Measurements from ENCODE around the gene SLC10A6. TPM values are rescaled to one million over a fixed set of nuclear protein-coding genes. Genes with fewer than 3 reads are reported as not detected.

Gene SLC10A6
- total RNA-seq, 8 experiments from 2014 or later, result 0.11 to 0.93 (median 0.19) TPM; not detected in 5

DNA sequence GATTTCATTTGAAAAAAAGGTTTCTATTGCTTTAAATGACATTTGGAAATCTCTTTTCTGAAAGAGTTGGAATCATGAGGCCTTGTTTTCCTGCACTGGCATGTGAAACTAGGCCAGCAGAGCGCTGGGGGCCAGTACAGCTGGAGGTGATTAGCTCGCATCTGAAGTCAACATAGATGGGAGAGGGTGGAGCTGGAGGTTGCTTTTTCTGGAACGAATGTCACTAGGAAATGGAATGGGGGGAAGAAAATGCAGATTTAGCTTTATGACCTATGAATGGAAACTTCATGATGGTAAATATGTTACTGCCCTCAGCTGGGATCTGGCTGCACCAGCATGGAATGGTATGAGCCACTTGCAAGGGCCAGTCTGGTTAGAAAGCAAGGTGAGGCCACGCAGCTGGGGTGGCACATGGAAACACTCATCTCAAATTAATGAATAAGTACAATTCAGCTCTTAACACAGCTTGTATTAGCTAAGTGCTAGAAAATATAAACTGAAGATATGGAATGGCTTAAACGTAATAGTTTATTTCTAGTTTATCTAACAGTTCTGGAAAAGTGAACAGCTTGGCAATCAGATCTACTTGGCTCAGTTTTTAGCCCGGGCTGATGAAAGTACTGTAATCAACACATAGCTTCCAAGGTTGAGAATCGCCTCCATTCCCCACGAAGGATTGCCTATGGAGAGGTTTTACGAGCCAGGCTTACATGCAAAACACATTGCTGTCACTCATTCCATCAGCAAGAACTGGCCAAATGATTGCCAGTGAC lies 32.5 kb downstream of the SLC10A6 start:
- Histone ChIP-seq H3K4me3 (no peak overlapping the region), H3K27ac (no peak overlapping the region), H3K4me1 (replicated peaks in 1 of 2) (no peaks in the 10 kb centered on the region)
- peak in 3 of 8 experiments; percentile 97 to 98 (median 98) for ATAC-seq (replicated peaks in 6 of 8)
- WGBS, 10 experiments, result 6 to 100% (median 88%) methylated on average over 2 to 9 of the region's 9 CpGs; no CpG with 5 or more reads in 1 of the 10 experiments
- in situ Hi-C loops (cut with MboI; ENCODE audit: low pct_unique_long_range_greater_than_20kb in 2 of 9, low sequenced_read_pairs in 9 of 9, unreplicated experiment in 9 of 9), result no loop called here

DNA sequence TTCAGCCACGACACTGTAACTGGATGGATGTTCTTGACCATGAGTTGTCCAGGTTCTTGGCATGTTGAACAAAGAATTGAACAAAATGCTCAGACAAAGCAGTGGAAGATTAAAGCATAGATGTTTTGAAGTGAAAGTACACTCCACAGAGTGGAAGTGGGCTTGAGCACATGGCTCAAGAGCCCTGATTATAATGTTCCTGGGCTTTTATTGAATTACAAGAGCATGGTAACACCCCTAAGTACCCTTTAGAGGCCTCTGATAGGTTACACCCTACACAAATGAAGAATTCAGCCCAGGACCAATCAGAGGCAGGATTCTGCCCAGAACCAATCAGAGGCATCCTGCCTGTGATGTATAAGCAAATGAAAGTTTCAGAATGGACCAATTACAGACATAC lies 33.5 kb downstream of the SLC10A6 start:
- Histone ChIP-seq H3K4me3 (no peak overlapping the region), H3K27ac (no peak overlapping the region), H3K4me1 (replicated peaks in 1 of 2) (no peaks in the 10 kb centered on the region)
- no peak for ATAC-seq (replicated peaks in 6 of 8)
- 75 to 100% (median 100%) methylated on average over 1 of the region's 1 CpG; no CpG with 5 or more reads in 7 of the 10 experiments for WGBS, 10 experiments
- in situ Hi-C loops (cut with MboI; ENCODE audit: low pct_unique_long_range_greater_than_20kb in 2 of 9, low sequenced_read_pairs in 9 of 9, unreplicated experiment in 9 of 9), result no loop called here

DNA sequence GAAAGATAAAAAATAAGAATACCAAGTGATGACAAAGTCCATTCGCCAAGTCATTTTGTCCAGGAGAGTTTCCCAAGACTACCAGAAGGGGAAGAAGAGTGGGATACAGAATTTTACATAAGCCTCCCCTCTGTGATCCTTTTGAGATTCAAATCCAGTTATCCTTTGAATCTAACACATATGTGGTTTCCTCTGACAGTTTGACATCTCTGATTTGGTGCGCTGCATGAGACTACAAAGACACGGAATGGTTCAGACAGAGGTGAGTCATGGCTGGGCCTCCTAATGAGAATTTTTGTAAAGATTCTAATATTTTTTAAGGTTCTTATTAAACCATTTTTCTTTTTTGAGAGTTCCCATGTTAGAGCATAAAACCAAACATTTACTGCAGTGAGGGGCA lies 38.3 kb downstream of the SLC10A6 start:
- Histone ChIP-seq H3K4me3 (no peak overlapping the region), H3K4me1 (replicated peaks in 1 of 2) (no peaks in the 10 kb centered on the region), H3K27ac (no peak overlapping the region)
- in situ Hi-C loops (cut with MboI; ENCODE audit: low pct_unique_long_range_greater_than_20kb in 2 of 9, low sequenced_read_pairs in 9 of 9, unreplicated experiment in 9 of 9), result no loop called here
- WGBS, 10 experiments, result 52 to 100% (median 90%) methylated on average over 1 to 3 of the region's 3 CpGs; no CpG with 5 or more reads in 1 of the 10 experiments
- no peak for ATAC-seq (replicated peaks in 6 of 8)

DNA sequence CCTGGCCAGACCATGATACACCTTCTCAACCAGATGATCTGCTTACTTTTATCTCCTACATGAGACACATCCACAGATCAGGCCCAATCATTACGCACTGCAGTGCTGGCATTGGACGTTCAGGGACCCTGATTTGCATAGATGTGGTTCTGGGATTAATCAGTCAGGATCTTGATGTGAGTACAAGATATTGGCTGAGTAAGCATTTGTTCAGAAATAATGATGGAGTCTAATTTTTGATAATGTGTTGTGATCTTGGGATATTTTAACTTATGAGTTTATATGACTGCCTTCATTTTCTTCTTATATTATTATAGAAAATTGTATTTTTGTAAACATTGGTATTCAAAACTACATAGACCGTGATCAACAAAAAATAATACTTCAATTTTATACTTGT lies 39.4 kb downstream of the SLC10A6 start:
- in situ Hi-C loops (cut with MboI; ENCODE audit: low pct_unique_long_range_greater_than_20kb in 2 of 9, low sequenced_read_pairs in 9 of 9, unreplicated experiment in 9 of 9), result no loop called here
- 67 to 100% (median 93%) methylated on average over 1 to 3 of the region's 3 CpGs for WGBS, 10 experiments

DNA sequence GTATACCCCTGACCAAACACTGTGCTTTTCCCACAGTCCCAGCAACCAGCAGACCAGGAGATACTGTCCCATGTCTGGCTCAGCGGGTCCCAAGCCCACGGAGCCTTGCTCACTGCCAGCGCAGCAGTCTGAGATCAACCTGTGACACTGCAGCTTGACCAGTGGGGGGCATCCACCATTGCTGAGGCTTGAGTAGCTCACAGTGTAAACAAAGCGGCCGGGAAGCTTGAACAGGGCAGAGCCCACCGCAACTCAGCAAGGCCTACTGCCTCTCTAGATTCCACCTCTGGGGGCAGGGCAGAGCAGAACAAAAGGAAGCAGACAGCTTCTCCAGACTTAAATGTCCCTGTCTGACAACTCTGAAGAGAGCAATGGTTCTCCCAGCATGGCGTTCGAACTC lies 58.1 kb downstream of the SLC10A6 start:
- H3K4me3 ChIP-seq, result no peak overlapping the region
- no peak overlapping the region for H3K27ac ChIP-seq
- no peaks in the 10 kb centered on the region for H3K4me1 ChIP-seq (replicated peaks in 1 of 2)
- ATAC-seq (replicated peaks in 6 of 8), result no peak
- in situ Hi-C loops (cut with MboI; ENCODE audit: low pct_unique_long_range_greater_than_20kb in 2 of 9, low sequenced_read_pairs in 9 of 9, unreplicated experiment in 9 of 9), result no loop called here
- 90 to 100% (median 96%) methylated on average over 1 to 5 of the region's 8 CpGs; no CpG with 5 or more reads in 6 of the 10 experiments for WGBS, 10 experiments

More for the DNA sequence above, 39.4 kb downstream of the SLC10A6 start:
- no peak overlapping the region for H3K27ac ChIP-seq
- ATAC-seq (replicated peaks in 6 of 8), result no peak
- H3K4me1 ChIP-seq (replicated peaks in 1 of 2), result no peaks in the 10 kb centered on the region
- no peak overlapping the region for H3K4me3 ChIP-seq

DNA sequence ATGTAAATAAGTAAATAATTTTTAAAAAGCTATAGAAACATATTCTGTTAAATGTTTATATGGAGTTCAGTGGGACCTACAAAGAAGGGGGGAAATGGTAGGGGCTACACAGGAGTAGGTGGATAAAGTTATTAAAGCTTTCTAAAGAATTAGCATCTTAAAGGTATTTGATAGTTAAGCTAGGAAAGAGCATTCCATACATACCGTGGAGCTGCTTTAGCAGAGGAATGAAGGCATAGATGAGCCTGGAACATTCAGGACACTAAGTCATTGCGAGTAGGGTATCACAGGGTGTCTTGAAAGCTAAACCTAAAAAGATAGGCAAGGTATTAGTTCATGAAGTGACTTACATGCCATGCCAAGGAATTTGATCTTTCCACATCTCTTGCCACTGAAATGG lies 60.4 kb downstream of the SLC10A6 start:
- H3K4me1 ChIP-seq (replicated peaks in 1 of 2), result no peaks in the 10 kb centered on the region
- no peak overlapping the region for H3K27ac ChIP-seq
- WGBS, 10 experiments, result 77 to 100% (median 100%) methylated on average over 1 to 2 of the region's 2 CpGs
- no peak overlapping the region for H3K4me3 ChIP-seq
- no peak for ATAC-seq (replicated peaks in 6 of 8)
- in situ Hi-C loops (cut with MboI; ENCODE audit: low pct_unique_long_range_greater_than_20kb in 2 of 9, low sequenced_read_pairs in 9 of 9, unreplicated experiment in 9 of 9), result no loop called here

DNA sequence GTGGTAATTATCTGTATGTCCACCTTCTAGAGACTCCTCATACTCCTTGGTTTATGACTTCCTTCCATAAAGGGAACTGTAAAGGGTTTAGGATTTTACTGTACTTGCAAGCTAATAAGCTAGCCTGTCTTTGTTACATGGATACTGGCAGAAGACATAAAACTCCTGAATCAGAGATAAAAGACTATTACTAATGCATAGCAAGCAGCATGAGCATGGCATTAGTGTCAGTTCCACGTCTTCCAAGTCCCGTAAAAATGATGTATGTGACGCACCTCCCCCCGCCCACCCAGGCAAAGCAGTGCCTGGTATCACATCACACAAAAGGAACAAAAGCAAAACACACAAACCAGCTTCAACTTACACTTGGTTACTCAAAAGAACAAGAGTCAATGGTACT lies 71.0 kb downstream of the SLC10A6 start:
- in situ Hi-C loops (cut with MboI; ENCODE audit: low pct_unique_long_range_greater_than_20kb in 2 of 9, low sequenced_read_pairs in 9 of 9, unreplicated experiment in 9 of 9), result no loop called here
- H3K27ac ChIP-seq, result peak overlapping the region in 1 of 2 donors; percentile 26
- WGBS, 10 experiments, result 33 to 100% (median 60%) methylated on average over 1 to 4 of the region's 4 CpGs; no CpG with 5 or more reads in 5 of the 10 experiments

DNA sequence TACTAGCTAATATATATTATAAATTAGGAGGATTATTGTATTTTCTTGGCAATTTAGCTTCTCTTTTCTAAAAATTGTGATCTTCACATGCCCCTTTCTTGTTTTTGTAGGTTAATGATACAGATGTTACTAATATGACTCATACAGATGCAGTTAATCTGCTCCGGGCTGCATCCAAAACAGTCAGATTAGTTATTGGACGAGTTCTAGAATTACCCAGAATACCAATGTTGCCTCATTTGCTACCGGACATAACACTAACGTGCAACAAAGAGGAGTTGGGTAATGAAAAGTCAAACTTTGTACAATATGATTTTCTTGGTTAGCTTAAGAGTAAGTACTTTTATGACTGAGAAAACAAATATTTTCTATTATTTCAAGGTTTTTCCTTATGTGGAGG lies 74.1 kb downstream of the SLC10A6 start:
- no peak overlapping the region for H3K27ac ChIP-seq
- no peak overlapping the region for H3K4me3 ChIP-seq
- in situ Hi-C loops (cut with MboI; ENCODE audit: low pct_unique_long_range_greater_than_20kb in 2 of 9, low sequenced_read_pairs in 9 of 9, unreplicated experiment in 9 of 9), result no loop called here
- 31 to 100% (median 81%) methylated on average over 2 to 4 of the region's 4 CpGs; no CpG with 5 or more reads in 1 of the 10 experiments for WGBS, 10 experiments
- peaks cover 3 to 10% of the 10 kb centered on the region in 2 donors for H3K4me1 ChIP-seq (replicated peaks in 1 of 2)
- no peak for ATAC-seq (replicated peaks in 6 of 8)

More for the DNA sequence above, 71.0 kb downstream of the SLC10A6 start:
- Histone ChIP-seq H3K4me3 (no peak overlapping the region), H3K4me1 (replicated peaks in 1 of 2) (peaks cover 3 to 10% of the 10 kb centered on the region in 2 donors)
- ATAC-seq (replicated peaks in 6 of 8), result peak in 5 of 8 experiments; percentile 72 to 96 (median 88)

Other genes with a start within 250 kb of the SLC10A6 start
- gene C4orf36, start 43.0 kb upstream of the SLC10A6 start, total RNA-seq, result 1 to 10 TPM in 2 of 8 experiments, under 1 TPM in 4, not detected in 2; 0.47 to 1.9 (median 0.86) TPM
- 10 to 100 TPM in 6 of 8 experiments, 1 to 10 TPM in 2; 7.7 to 47.0 (median 15.8) TPM for gene AFF1, start 85.6 kb upstream of the SLC10A6 start, total RNA-seq

All from motor neuron (in vitro differentiated cells).